ENCODE measurements around the gene HOXA10. TPM values are rescaled to one million over a fixed set of nuclear protein-coding genes. Genes with fewer than 3 reads are reported as not detected.

The HOXA10 gene
- total RNA-seq = not detected

GRCh38 chr7:27173956-27174873 lies at the start of gene HOXA10:
TSS of gene HOXA10 (minus strand) at chr7:27174320. CDS start at chr7:27174306, 14 bp downstream.

GRCh38 chr7:27199849-27200760 lies 26.0 kb upstream of the HOXA10 start, which contains the start of gene HOXA13:
TSS of gene HOXA13 (minus strand) at chr7:27200091. CDS start at chr7:27200077, 14 bp downstream.

GRCh38 chr7:27185013-27185853 lies 11.1 kb upstream of the HOXA10 start, which contains the start of gene HOXA11:
TSS of gene HOXA11 (minus strand) at chr7:27185232. CDS start at chr7:27185144, 88 bp downstream.

GRCh38 chr7:27165089-27165995 lies 8.8 kb downstream of the HOXA10 start, which contains the start of gene HOXA9:
TSS of gene HOXA9 (minus strand) at chr7:27165537. CDS start at chr7:27165457, 80 bp downstream.

GRCh38 chr7:27156508-27156898 lies 17.6 kb downstream of the HOXA10 start, which contains the start of gene HOXA7:
TSS of gene HOXA7 (minus strand) at chr7:27156675. CDS start at chr7:27156545, 130 bp downstream.

GRCh38 chr7:27151931-27152815 lies 21.9 kb downstream of the HOXA10 start, which contains the start of gene HOXA3:
TSS of gene HOXA3 (minus strand) at chr7:27152583. CDS start at chr7:27110640, 41,943 bp downstream.

GRCh38 chr7:27147199-27148030 lies 26.7 kb downstream of the HOXA10 start, which contains the start of gene HOXA6:
TSS of gene HOXA6 (minus strand) at chr7:27147774. CDS start at chr7:27147749, 25 bp downstream.

GRCh38 chr7:27143023-27143949 lies 30.8 kb downstream of the HOXA10 start, which contains the start of gene HOXA5:
TSS of gene HOXA5 (minus strand) at chr7:27143681. CDS start at chr7:27143607, 74 bp downstream.

GRCh38 chr7:27130540-27131389 lies 43.4 kb downstream of the HOXA10 start, which contains the start of gene HOXA4:
TSS of gene HOXA4 (minus strand) at chr7:27130757. CDS start at chr7:27130733, 24 bp downstream.

Small RNA genes lying within 50 kb of the gene (small RNA-seq; reads per million reads assigned to genes)
- gene AC004080.5 (ENCODE audit: low replicate concordance) = not detected
- not detected for gene RF02140 (ENCODE audit: low replicate concordance)
- gene RF02141 (ENCODE audit: low replicate concordance) = not detected

Other genes starting within 250 kb of the HOXA10 start
- not detected for gene HOXA1, start 78.3 kb downstream of the HOXA10 start, total RNA-seq
- gene HOXA2, start 71.6 kb downstream of the HOXA10 start, total RNA-seq = not detected
- not detected for gene HOXA4, start 43.6 kb downstream of the HOXA10 start, total RNA-seq
- gene HOXA5, start 30.6 kb downstream of the HOXA10 start, total RNA-seq = not detected
- gene HOXA6, start 26.5 kb downstream of the HOXA10 start, total RNA-seq = not detected
- gene HOXA3, start 21.7 kb downstream of the HOXA10 start, total RNA-seq = not detected
- gene HOXA7, start 17.6 kb downstream of the HOXA10 start, total RNA-seq = not detected
- gene HOXA9, start 8.8 kb downstream of the HOXA10 start, total RNA-seq = not detected
- gene HOXA11, start 10.9 kb upstream of the HOXA10 start, total RNA-seq = not detected
- not detected for gene HOXA13, start 25.8 kb upstream of the HOXA10 start, total RNA-seq
- not detected for gene EVX1, start 68.5 kb upstream of the HOXA10 start, total RNA-seq

Data from parietal lobe (tissue), 2 donors.